ENCODE measurements around the gene DHX38. TPM values are rescaled to one million over a fixed set of nuclear protein-coding genes. Genes with fewer than 3 reads are reported as not detected.
A peak's percentile ranks its signal among the peaks of the same experiment; 100 is the strongest.

DHX38 gene
- total and polyA plus RNA-seq, 2 of the 13 experiments (the other 11 are each of a cell fraction or from before 2014, with no cell fraction given), result 54.4 to 85.9 TPM

DNA sequence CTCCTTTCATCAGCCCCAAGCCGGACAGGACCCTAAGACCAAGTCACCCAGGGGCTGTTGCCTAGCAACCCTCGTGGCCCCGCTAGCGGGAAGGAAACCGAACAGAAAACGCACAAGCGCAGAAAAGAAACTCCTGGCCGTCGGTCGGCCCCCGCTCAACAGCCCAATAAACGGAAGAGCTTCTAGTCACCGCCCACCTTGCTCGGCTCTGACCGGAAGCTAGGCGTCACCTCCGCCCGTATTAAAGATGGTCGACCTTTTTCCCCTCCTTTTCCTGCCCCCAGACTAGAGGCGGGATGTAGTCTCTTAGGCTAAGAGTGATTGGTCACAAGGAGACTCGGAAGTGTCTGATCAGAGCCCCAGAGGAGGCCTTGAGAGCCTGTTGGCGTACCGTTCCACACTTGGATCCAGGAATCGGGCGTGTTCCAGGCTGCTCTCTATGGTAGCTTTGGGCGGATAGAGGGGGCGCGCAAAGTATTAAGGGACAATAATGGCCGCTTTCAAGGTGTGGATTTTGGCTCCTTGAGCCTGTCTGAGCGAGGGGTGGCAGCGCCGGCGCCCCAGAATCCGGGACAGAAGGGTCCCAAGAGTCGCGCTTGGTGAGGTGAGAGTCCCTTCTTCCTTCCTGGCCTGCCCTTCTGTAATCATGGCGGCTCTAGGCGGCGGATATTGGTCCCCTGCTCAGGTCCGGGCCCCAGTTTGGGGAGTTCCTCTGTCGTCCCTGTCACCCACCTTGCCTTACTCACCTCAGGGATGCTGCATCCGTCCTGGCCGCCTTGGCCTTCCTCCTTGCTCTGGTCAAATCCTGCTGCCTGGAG lies at the start of gene DHX38, which contains the start of gene TXNL4B (continued):
- TF ChIP-seq, protein P1, sequence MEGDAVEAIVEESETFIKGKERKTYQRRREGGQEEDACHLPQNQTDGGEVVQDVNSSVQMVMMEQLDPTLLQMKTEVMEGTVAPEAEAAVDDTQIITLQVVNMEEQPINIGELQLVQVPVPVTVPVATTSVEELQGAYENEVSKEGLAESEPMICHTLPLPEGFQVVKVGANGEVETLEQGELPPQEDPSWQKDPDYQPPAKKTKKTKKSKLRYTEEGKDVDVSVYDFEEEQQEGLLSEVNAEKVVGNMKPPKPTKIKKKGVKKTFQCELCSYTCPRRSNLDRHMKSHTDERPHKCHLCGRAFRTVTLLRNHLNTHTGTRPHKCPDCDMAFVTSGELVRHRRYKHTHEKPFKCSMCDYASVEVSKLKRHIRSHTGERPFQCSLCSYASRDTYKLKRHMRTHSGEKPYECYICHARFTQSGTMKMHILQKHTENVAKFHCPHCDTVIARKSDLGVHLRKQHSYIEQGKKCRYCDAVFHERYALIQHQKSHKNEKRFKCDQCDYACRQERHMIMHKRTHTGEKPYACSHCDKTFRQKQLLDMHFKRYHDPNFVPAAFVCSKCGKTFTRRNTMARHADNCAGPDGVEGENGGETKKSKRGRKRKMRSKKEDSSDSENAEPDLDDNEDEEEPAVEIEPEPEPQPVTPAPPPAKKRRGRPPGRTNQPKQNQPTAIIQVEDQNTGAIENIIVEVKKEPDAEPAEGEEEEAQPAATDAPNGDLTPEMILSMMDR (CRISPR knock-in tag; IDR thresholded peaks at IDR 0.05), result peak; percentile 15; the same call in 1 of the 2 replicates
- TF ChIP-seq, protein P2, sequence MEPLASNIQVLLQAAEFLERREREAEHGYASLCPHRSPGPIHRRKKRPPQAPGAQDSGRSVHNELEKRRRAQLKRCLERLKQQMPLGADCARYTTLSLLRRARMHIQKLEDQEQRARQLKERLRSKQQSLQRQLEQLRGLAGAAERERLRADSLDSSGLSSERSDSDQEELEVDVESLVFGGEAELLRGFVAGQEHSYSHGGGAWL (CRISPR knock-in tag; IDR thresholded peaks at IDR 0.05), result peak; percentile 29; the same call in 1 of the 2 replicates
- TF ChIP-seq, protein P3, sequence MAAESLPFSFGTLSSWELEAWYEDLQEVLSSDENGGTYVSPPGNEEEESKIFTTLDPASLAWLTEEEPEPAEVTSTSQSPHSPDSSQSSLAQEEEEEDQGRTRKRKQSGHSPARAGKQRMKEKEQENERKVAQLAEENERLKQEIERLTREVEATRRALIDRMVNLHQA (CRISPR knock-in tag; IDR thresholded peaks at IDR 0.05), result no peak
- 0 out of 2 replicates have a peak, but pooled peaks have one; percentile 35 for TF ChIP-seq GATAD2A (CRISPR knock-in tag; IDR thresholded peaks at IDR 0.05)
- TF ChIP-seq ZNF326 (CRISPR knock-in tag; IDR thresholded peaks at IDR 0.05; ENCODE audit: borderline replicate concordance), result no peak
- peak; percentile 63; the same call in 1 of the 2 replicates for TF ChIP-seq SRY (CRISPR knock-in tag; IDR thresholded peaks at IDR 0.05)
- TF ChIP-seq ZNF224 (CRISPR knock-in tag; IDR thresholded peaks at IDR 0.05), result 0 out of 2 replicates have a peak, but pooled peaks have one; percentile 86
- TF ChIP-seq ZNF773 (CRISPR knock-in tag; IDR thresholded peaks at IDR 0.05; ENCODE audit: borderline replicate concordance), result peak; percentile 28; the same call in 1 of the 2 replicates
- TF ChIP-seq, protein P4, sequence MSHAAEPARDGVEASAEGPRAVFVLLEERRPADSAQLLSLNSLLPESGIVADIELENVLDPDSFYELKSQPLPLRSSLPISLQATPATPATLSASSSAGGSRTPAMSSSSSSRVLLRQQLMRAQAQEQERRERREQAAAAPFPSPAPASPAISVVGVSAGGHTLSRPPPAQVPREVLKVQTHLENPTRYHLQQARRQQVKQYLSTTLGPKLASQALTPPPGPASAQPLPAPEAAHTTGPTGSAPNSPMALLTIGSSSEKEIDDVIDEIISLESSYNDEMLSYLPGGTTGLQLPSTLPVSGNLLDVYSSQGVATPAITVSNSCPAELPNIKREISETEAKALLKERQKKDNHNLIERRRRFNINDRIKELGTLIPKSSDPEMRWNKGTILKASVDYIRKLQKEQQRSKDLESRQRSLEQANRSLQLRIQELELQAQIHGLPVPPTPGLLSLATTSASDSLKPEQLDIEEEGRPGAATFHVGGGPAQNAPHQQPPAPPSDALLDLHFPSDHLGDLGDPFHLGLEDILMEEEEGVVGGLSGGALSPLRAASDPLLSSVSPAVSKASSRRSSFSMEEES (CRISPR knock-in tag; IDR thresholded peaks at IDR 0.05), result peak; percentile 38; the same call in 1 of the 2 replicates
- TF ChIP-seq NCOA2 (CRISPR knock-in tag; IDR thresholded peaks at IDR 0.05), result no peak
- TF ChIP-seq, protein P5, sequence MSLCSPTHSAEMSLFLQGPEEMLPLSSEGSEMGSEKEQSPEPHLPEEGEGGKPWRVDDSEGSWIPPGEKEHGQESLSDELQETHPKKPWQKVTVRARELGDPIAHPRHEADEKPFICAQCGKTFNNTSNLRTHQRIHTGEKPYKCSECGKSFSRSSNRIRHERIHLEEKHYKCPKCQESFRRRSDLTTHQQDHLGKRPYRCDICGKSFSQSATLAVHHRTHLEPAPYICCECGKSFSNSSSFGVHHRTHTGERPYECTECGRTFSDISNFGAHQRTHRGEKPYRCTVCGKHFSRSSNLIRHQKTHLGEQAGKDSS (CRISPR knock-in tag; IDR thresholded peaks at IDR 0.05; ENCODE audit: borderline replicate concordance, low read depth), result 0 out of 2 replicates have a peak, but pooled peaks have one; percentile 67
- TF ChIP-seq ZIK1 (CRISPR knock-in tag; IDR thresholded peaks at IDR 0.05; ENCODE audit: borderline replicate concordance, low read depth), result no peak
- no peak for TF ChIP-seq SUZ12 (IDR thresholded peaks at IDR 0.05; ENCODE audit: low read depth, low read length)
- TF ChIP-seq KLF16 (CRISPR knock-in tag; IDR thresholded peaks at IDR 0.05), result peak; percentile 83 to 86; a peak in 2 of 4 replicates
- 0 out of 2 replicates have a peak, but pooled peaks have one; percentile 51 for TF ChIP-seq PAX8 (CRISPR knock-in tag; IDR thresholded peaks at IDR 0.05; ENCODE audit: borderline replicate concordance)
- TF ChIP-seq MBNL3 (CRISPR knock-in tag; conservative IDR thresholded peaks at IDR 0.05), result no peak
- 0 out of 2 replicates have a peak, but pooled peaks have one; percentile 16 for TF ChIP-seq ZSCAN20 (CRISPR knock-in tag; IDR thresholded peaks at IDR 0.05; ENCODE audit: borderline replicate concordance)
- TF ChIP-seq TCF12 (IDR thresholded peaks at IDR 0.05), result no peak
- peak; percentile 25; the same call in 1 of the 2 replicates for TF ChIP-seq TCF12 (CRISPR knock-in tag; IDR thresholded peaks at IDR 0.05)
- TF ChIP-seq SMYD3 (CRISPR knock-in tag; IDR thresholded peaks at IDR 0.05), result peak; percentile 79
- no peak for TF ChIP-seq MZF1 (CRISPR knock-in tag; IDR thresholded peaks at IDR 0.05; ENCODE audit: borderline replicate concordance)
- TF ChIP-seq, protein P6, sequence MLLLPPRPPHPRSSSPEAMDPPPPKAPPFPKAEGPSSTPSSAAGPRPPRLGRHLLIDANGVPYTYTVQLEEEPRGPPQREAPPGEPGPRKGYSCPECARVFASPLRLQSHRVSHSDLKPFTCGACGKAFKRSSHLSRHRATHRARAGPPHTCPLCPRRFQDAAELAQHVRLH (CRISPR knock-in tag; IDR thresholded peaks at IDR 0.05; ENCODE audit: borderline replicate concordance, low read depth), result peak; percentile 52
- no peak for TF ChIP-seq SETDB1 (CRISPR knock-in tag; IDR thresholded peaks at IDR 0.05; ENCODE audit: borderline replicate concordance)
- TF ChIP-seq SP5 (CRISPR knock-in tag; IDR thresholded peaks at IDR 0.05; ENCODE audit: borderline replicate concordance, low read depth), result peak; percentile 23; the same call in 1 of the 2 replicates
